WTC11 (cell line): ENCODE data around the gene GPR155. TPM values are rescaled to one million over a fixed set of nuclear protein-coding genes. Genes with fewer than 3 reads are reported as not detected.

Experiments used
- ATAC-seq: fragments of 200-7000 bp; cut with Tn5 transposase; 2 replicates; pipeline ENCODE4 v1.10.0; 2021; ENCODE audit warnings: mild to moderate bottlenecking, moderate library complexity
- CTCF ChIA-PET: fragments of 300-600 bp; sonication (Branson Sonifier 250); formaldehyde crosslinking; loops from one replicate; lab custom pipeline; 2021; ENCODE audit warnings: antibody characterized with exemption; lab: Charles Lee
- POLR2A ChIA-PET: fragments of 350-600 bp; sonication (Branson Sonifier 250); formaldehyde crosslinking; loops from one replicate; lab custom pipeline; 2021; ENCODE audit warnings: antibody characterized with exemption; lab: Charles Lee
- DNase-seq: peaks from one replicate; pipeline ENCODE4 v3.0.0; 2021; ENCODE audit warnings: low spot score
- H3K27ac Mint-ChIP-seq: 2 replicates; pipeline ENCODE4 v1.8.0; 2021; ENCODE audit warnings: mixed read lengths
- H3K27me3 Mint-ChIP-seq: 2 replicates; pipeline ENCODE4 v1.8.0; 2021; ENCODE audit warnings: low read depth, mild to moderate bottlenecking, moderate library complexity, mixed read lengths
- H3K36me3 Mint-ChIP-seq: 2 replicates; pipeline ENCODE4 v1.8.0; 2021; ENCODE audit warnings: mixed read lengths
- H3K4me1 Mint-ChIP-seq: 2 replicates; pipeline ENCODE4 v1.8.0; 2022; ENCODE audit warnings: mixed read lengths
- H3K4me3 Mint-ChIP-seq: 2 replicates; pipeline ENCODE4 v1.8.0; 2021; ENCODE audit warnings: mild to moderate bottlenecking, moderate library complexity, mixed read lengths
- H3K9me3 Mint-ChIP-seq: 2 replicates; pipeline ENCODE4 v1.8.0; 2021; ENCODE audit warnings: mixed read lengths
- ERG ChIP-seq: fragments of 250-450 bp; sonication (Bioruptor Pico); IDR thresholded peaks from 2 replicates; pipeline ENCODE4 v1.8.0; 2021; ENCODE audit warnings: mild to moderate bottlenecking
- FOXP1 ChIP-seq: sonication (generic); formaldehyde crosslinking; IDR thresholded peaks from 2 replicates; pipeline ENCODE4 v1.8.0; 2022; ENCODE audit warnings: missing genetic modification reagents, mild to moderate bottlenecking, moderate library complexity, borderline replicate concordance
- GTF2I ChIP-seq: fragments of 250-450 bp; sonication (Bioruptor Pico); conservative IDR thresholded peaks from 2 replicates; pipeline ENCODE4 v1.4.0; 2021; ENCODE audit warnings: mild to moderate bottlenecking
- IRF2 ChIP-seq: sonication (generic); formaldehyde crosslinking; IDR thresholded peaks from 2 replicates; pipeline ENCODE4 v1.8.0; 2022; ENCODE audit warnings: low read depth, missing genetic modification reagents, borderline replicate concordance
- MYBL2 ChIP-seq: sonication (generic); formaldehyde crosslinking; IDR thresholded peaks from 2 replicates; pipeline ENCODE4 v1.8.1; 2023; ENCODE audit warnings: mild to moderate bottlenecking, moderate library complexity, missing genetic modification reagents
- NR2C2 ChIP-seq: sonication (generic); formaldehyde crosslinking; IDR thresholded peaks from 2 replicates; pipeline ENCODE4 v1.8.0; 2022; ENCODE audit warnings: mild to moderate bottlenecking, missing genetic modification reagents
- PREB ChIP-seq: sonication (generic); formaldehyde crosslinking; IDR thresholded peaks from 2 replicates; pipeline ENCODE4 v1.8.1; 2022; ENCODE audit warnings: mild to moderate bottlenecking, missing genetic modification reagents, moderate library complexity, borderline replicate concordance
- PRRX2 ChIP-seq: fragments of 250-450 bp; sonication (Bioruptor Pico); IDR thresholded peaks from 2 replicates; pipeline ENCODE4 v1.8.0; 2021; ENCODE audit warnings: mild to moderate bottlenecking
- TEAD4 ChIP-seq: sonication (generic); formaldehyde crosslinking; IDR thresholded peaks from 2 replicates; pipeline ENCODE4 v1.8.0; 2022; ENCODE audit warnings: mild to moderate bottlenecking, missing genetic modification reagents
- USF1 ChIP-seq: sonication (generic); formaldehyde crosslinking; IDR thresholded peaks from 2 replicates; pipeline ENCODE4 v1.8.0; 2022; ENCODE audit warnings: mild to moderate bottlenecking, missing genetic modification reagents
- ZNF138 ChIP-seq: sonication (generic); formaldehyde crosslinking; conservative IDR thresholded peaks from 2 replicates; pipeline ENCODE4 v1.8.1; 2022; ENCODE audit warnings: mild to moderate bottlenecking, moderate library complexity, missing genetic modification reagents
- ZNF232 ChIP-seq: sonication (generic); formaldehyde crosslinking; IDR thresholded peaks from 2 replicates; pipeline ENCODE4 v1.8.0; 2022; ENCODE audit warnings: mild to moderate bottlenecking, missing genetic modification reagents
- ZNF263 ChIP-seq: sonication (generic); formaldehyde crosslinking; IDR thresholded peaks from 2 replicates; pipeline ENCODE4 v1.8.1; 2022; ENCODE audit warnings: low read depth, mild to moderate bottlenecking, moderate library complexity, missing genetic modification reagents
- ZNF425 ChIP-seq: fragments of 250-450 bp; sonication (Bioruptor Pico); conservative IDR thresholded peaks from 2 replicates; pipeline ENCODE4 v1.9.0; 2021; ENCODE audit warnings: mild to moderate bottlenecking
- ZNF671 ChIP-seq: fragments of 250-450 bp; sonication (Bioruptor Pico); IDR thresholded peaks from 2 replicates; pipeline ENCODE4 v1.8.0; 2021; ENCODE audit warnings: mild to moderate bottlenecking
- total RNA-seq: library from RNA; stranded (reverse); gene quantifications from 3 replicates; pipeline ENCODE4 v1.2.3, GENCODE V29; 2021
- TF ChIP-seq, protein P1 (sequence below): sonication (generic); formaldehyde crosslinking; IDR thresholded peaks from 2 replicates; pipeline ENCODE4 v1.8.0; 2023; ENCODE audit warnings: mild to moderate bottlenecking, missing genetic modification reagents
- TF ChIP-seq, protein P2 (sequence below): fragments of 250-450 bp; sonication (Bioruptor Pico); IDR thresholded peaks from 2 replicates; pipeline ENCODE4 v2.1.2; 2022; ENCODE audit warnings: mild to moderate bottlenecking, moderate library complexity

Gene GPR155
- total RNA-seq, 1 experiment from 2014 or later = 0.74 TPM

DNA sequence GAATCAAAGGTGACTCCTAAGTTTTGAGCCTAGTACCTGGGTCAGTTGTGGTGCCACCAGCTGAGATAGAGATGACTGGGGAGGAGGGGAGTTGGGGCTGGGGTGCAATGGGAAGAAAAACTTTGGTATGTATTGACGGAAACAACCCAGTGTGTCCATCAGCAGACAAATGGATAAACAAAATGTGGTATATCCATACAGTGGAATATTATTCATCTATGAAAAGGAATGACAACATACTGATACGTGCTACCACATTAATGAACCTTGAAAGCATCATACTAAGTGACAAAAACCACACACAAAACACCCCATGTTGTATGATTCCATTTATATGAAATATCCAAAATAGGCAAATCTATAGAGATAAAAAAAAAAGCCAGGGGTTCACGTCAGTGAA is 41.1 kb upstream of the GPR155 start (continued):
- TF ChIP-seq, protein P1, sequence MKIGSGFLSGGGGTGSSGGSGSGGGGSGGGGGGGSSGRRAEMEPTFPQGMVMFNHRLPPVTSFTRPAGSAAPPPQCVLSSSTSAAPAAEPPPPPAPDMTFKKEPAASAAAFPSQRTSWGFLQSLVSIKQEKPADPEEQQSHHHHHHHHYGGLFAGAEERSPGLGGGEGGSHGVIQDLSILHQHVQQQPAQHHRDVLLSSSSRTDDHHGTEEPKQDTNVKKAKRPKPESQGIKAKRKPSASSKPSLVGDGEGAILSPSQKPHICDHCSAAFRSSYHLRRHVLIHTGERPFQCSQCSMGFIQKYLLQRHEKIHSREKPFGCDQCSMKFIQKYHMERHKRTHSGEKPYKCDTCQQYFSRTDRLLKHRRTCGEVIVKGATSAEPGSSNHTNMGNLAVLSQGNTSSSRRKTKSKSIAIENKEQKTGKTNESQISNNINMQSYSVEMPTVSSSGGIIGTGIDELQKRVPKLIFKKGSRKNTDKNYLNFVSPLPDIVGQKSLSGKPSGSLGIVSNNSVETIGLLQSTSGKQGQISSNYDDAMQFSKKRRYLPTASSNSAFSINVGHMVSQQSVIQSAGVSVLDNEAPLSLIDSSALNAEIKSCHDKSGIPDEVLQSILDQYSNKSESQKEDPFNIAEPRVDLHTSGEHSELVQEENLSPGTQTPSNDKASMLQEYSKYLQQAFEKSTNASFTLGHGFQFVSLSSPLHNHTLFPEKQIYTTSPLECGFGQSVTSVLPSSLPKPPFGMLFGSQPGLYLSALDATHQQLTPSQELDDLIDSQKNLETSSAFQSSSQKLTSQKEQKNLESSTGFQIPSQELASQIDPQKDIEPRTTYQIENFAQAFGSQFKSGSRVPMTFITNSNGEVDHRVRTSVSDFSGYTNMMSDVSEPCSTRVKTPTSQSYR (CRISPR knock-in tag) = no peak
- TF ChIP-seq, all 79 proteins: peak for 0

- ATAC-seq = no peak
- no peak for DNase-seq
- Mint-ChIP-seq H3K27ac (no peak overlapping the region), H3K4me1 (no peaks in the 10 kb centered on the region), H3K27me3 (no peaks in the 10 kb centered on the region; the same call in none of the 2 replicates), H3K9me3 (peaks cover 18% of the 10 kb centered on the region), H3K4me3 (no peak overlapping the region), H3K36me3 (peaks cover 12% of the 10 kb centered on the region)
- ChIA-PET POLR2A (no interaction called here), CTCF (no interaction called here)
- TF ChIP-seq ERG (CRISPR knock-in tag) = no peak
- TF ChIP-seq TEAD4 (CRISPR knock-in tag) = no peak
- no peak for TF ChIP-seq MYBL2 (CRISPR knock-in tag)
- no peak for TF ChIP-seq PRRX2 (CRISPR knock-in tag)
- TF ChIP-seq NR2C2 (CRISPR knock-in tag) = no peak
- TF ChIP-seq ZNF425 (CRISPR knock-in tag) = no peak
- TF ChIP-seq ZNF671 = no peak
- TF ChIP-seq USF1 = no peak
- no peak for TF ChIP-seq IRF2 (CRISPR knock-in tag)
- TF ChIP-seq FOXP1 = no peak
Observed at GRCh38 chr2:174527101-174527721, 40.4 kb upstream of the GPR155 start.

DNA sequence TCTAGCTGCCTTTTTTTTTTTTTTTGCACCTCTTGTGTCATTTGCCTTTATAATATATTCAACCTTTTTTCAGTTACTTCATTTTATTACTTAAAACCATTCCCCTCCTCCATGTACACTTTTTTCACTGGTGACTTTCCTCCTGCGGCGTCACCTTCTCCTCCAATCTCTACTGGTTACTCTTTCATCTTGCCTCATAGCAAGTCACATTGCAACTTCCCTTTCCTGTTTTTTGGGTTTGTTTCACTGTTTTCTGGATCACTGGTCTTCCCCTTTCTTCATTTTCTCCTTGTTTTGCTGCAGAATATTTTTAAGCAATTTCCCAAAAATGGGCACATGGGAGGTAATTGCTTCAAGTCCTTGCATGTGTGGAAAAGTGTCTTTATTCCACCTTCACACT is 37.7 kb upstream of the GPR155 start:
- DNase-seq = no peak
- Mint-ChIP-seq H3K36me3 (peaks cover 12% of the 10 kb centered on the region), H3K27me3 (peaks cover 3% of the 10 kb centered on the region), H3K9me3 (peaks cover 18% of the 10 kb centered on the region), H3K4me1 (no peaks in the 10 kb centered on the region), H3K4me3 (no peak overlapping the region), H3K27ac (no peak overlapping the region)
- ChIA-PET CTCF (interaction anchor here (1.0 kb wide), 1 partner anchor 62 kb away, joined by 4 read pairs; no protein-coding TSS in a partner anchor), POLR2A (no interaction called here)
- no peak for ATAC-seq
- TF ChIP-seq ZNF263 (no peak), TEAD4 (CRISPR knock-in tag) (no peak), ZNF138 (CRISPR knock-in tag) (no peak), PREB (CRISPR knock-in tag) (no peak), ZNF232 (CRISPR knock-in tag) (no peak), GTF2I (CRISPR knock-in tag) (no peak)
- TF ChIP-seq, protein P2, sequence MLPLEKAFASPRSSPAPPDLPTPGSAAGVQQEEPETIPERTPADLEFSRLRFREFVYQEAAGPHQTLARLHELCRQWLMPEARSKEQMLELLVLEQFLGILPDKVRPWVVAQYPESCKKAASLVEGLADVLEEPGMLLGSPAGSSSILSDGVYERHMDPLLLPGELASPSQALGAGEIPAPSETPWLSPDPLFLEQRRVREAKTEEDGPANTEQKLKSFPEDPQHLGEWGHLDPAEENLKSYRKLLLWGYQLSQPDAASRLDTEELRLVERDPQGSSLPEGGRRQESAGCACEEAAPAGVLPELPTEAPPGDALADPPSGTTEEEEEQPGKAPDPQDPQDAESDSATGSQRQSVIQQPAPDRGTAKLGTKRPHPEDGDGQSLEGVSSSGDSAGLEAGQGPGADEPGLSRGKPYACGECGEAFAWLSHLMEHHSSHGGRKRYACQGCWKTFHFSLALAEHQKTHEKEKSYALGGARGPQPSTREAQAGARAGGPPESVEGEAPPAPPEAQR (CRISPR knock-in tag) = no peak
